GM19438 (cell line): ENCODE measurements around the gene ARHGEF25.

Experiments
- ATAC-seq: cut with Tn5 transposase; IDR thresholded peaks from one replicate; pipeline ENCODE4 v1.9.1; 2021; ENCODE audit warnings: low read depth; ENCODE audit not compliant: unreplicated experiment

Gene ARHGEF25

DNA sequence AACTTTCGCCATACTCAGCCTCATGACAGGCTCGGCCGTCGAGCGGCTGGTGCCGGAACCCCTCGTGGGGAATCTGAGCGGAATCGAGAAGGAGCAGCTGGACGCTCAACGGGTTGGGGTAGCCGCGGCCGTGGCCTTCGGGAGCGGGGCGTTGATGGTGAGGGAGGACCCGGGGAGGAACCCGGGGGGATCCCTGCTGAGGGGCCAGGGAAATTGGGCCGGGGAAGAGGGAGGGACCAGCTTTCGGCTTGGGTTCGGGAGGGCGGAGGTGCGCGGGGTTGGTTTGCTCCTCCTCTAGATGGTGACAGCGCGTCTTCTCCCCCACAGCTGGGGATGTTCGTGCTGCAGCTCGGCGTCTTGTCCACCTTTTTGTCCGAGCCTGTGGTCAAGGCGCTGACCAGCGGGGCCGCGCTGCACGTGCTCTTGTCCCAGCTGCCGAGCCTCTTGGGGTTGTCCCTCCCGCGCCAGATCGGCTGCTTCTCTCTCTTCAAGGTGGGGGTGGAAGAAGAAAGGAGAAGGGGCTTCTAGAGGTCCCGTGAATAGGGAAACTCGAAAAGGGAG lies 9.8 kb downstream of the ARHGEF25 start:
- ATAC-seq, result no peak

DNA sequence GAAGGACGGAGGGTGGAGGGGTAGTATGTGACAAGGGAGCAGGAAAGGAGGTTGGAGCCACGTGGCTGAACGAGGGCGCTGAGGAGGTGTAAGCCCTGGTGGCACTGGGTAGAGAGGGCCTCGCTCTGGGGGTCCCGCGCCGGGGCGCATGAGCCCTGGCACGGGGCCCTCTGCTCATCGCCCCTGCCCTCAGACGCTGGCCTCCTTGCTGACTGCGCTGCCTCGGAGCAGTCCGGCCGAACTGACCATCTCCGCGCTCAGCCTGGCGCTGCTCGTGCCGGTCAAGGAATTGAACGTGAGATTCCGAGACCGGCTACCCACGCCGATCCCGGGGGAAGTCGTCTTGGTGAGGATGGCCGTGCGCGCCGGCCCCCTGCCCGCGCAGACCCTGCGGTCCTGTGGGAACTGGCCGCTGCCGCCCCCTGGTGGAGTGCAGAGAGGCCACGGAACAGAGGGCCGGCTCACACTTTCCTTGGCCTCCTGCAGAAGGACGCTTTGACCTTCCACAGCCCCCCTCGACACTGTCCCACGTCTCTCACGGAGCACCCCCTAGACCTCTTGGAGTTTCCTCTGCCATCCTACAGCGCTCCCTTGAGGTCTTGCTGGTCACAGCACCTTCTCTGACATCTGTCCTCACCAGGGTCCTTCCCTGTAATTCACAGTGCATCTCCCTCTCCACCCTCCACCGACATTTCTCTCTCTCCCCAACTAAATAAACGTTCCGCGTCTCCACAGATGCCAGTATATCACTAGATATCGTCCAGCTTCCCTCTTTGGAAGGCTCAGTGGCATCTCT lies 10.5 kb downstream of the ARHGEF25 start:
- peak; percentile 61 for ATAC-seq

DNA sequence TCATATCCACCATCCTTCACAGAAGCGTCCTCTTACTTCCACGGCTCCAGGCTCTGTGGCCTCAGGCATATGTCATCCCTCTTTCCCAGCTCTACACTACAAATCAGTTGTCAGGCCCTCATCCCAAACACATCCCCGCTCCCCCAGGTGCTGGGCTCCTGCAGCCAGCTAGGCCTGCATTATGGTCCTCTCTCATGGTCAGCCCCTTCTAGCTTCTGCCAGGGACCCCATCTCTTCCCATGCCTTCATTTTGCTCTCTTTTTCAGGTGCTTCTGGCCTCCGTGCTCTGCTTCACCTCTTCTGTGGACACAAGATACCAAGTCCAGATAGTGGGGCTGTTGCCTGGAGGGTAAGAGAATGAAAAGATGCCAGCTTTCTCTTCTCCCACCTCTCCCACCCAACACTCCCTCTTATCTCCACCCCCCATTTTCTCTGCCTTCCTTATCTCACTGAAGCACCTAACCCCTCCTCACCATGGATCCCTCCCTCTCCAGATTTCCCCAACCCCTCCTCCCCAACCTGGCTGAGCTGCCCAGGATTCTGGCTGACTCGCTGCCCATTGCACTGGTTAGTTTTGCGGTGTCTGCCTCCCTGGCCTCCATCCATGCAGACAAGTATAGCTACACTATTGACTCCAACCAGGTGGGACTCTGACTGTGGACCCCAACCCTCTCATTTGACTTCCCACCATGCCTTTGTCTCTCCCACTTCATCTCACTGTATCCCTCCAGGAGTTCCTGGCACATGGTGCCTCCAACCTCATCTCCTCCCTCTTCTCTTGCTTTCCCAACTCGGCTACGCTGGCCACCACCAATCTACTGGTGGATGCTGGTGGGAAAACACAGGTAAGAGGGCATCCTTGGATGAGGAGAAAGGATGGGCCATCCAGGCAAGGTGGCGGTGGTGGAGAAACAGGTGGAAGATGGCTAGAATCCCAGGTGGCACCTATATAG lies 11.3 kb downstream of the ARHGEF25 start:
- ATAC-seq, result no peak

DNA sequence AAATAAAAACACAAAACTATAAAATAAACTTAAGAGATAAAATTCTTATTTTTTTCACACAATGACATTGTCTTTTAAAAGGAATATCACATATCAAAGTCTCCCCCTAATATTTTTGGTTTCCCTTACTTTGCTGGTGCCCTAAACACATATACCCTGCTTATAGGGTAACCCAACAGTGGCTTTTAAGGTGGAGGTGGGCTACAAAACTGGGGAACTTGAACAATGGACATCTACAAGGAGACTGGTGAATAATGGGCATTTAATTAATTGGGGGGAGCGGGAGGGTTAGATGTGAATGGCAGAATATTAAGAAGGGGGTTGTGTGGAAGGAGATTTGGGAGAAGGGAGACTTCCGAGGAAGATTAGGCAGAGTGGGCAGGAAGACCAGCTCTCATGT lies 12.2 kb downstream of the ARHGEF25 start:
- ATAC-seq, result no peak

DNA sequence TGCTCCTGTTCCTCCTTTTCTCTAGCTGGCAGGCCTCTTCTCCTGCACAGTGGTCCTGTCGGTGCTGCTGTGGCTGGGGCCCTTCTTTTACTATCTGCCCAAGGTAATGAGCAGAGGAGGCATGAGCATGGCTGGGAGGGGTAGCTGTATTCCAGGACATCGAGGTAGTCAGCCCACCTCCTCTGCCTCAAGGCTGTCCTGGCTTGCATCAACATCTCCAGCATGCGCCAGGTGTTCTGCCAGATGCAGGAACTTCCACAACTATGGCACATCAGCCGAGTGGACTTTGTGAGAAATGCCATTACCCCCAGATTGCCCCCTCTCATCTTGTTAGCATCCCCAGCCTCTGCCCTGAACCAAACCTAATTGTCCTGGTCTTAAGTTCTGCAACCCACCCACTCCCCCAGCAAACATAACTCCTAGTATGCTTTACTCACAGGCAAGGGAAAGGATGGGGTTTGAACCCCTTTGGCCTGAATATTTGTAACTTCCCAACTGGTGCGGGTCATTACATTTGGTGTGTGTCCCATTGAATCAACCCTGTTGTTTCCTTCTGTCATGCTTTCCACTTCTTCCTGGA lies 12.7 kb downstream of the ARHGEF25 start:
- ATAC-seq, result no peak

DNA sequence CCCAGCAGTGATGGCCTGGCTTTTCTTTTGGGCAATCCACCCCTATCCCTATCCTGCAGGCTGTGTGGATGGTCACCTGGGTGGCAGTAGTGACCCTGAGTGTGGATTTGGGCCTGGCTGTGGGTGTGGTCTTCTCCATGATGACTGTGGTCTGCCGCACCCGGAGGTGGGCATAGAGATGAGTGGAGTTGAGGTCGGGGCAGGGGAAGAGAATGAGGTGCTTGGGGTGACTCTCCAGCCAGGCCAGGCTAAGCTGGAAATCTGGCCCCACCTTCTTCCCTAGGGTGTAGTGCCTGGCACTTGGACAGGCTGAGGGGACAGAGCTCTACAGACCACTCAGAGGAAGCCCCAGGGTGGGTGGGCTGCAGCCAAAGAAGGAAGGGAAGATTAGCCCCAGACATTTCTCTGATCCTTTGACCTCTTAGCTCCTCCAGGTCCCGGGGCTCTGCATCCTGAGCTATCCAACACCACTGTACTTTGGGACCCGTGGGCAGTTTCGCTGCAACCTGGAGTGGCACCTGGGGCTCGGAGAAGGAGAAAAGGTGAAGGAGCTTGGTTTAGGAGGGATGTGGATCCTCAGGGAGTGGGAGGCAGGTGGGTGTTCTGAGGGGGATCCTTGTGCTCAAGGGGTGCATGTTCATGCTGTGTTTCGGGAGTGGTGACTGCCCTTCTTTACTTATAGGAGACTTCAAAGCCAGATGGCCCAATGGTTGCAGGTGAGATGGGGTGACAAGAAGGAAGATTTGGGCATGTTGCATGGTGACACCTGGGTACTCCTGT lies 13.4 kb downstream of the ARHGEF25 start:
- no peak for ATAC-seq

DNA sequence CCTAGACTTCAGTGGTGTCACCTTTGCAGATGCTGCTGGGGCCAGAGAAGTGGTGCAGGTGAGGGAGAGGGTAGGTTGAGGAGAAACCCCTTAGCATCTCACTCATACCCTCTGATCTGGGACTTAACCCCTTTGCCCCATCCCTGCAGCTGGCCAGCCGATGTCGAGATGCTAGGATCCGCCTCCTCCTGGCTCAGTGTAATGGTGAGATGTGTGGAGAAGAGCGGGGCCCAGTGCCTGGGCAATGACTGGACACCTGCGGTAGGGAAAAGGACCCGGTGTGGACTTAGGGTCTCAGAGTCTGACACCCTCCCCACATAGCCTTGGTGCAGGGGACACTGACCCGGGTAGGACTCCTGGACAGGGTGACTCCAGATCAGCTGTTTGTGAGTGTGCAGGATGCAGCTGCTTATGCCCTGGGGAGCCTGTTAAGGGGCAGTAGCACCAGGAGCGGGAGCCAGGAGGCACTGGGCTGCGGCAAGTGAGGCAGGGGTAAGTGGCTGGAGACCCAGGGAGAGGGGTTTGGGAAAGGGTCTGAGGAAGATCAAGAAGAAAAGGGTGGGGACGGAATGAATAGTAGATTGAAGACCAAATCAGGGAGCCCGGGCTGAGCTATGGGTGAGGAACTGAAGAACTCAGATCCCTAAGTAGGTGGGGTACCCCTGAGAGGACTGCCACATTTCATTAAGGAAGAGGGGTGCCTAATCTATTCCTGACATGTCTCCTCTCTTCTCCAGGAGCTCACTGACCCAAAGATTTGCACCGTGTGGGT lies 14.2 kb downstream of the ARHGEF25 start:
- ATAC-seq, result no peak

DNA sequence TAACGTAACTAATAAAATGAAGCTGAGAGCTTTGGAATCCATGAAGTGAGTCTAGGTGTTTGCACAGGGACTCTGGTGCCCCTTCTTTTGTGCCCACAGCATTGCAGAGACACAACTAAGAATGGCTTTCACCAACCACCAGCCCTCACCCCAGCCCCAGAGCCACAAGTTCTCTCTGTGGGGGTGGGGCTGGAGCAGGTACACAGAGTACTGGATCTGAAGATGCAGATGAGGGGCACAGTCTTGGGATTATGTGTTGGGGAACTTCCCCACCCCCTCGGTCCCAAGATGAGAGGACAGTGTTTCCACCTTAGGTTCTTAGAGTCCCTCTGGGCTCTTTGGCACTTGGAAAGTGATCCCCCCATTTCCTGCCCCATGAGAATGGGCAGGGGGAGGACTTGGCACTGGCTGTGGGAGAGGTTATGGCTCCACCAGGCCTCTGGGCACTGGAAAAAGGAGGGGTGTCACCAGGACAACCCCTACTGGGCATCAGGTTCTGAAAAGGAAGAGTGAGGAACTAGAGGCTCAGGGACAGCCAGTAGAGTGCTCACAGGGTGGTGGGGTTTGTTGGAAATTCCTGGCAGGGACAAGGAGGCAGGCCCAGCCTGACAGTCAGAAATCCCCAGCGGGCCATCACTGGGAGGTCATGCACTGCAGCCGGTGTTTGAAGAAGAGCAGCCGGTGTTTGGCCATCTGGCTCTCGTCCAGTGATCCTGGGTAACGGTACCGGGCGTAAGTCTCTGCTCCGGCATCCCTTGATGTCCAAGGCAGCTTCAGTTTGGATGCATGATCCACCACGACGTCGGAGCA lies 15.1 kb downstream of the ARHGEF25 start:
- ATAC-seq, result no peak

DNA sequence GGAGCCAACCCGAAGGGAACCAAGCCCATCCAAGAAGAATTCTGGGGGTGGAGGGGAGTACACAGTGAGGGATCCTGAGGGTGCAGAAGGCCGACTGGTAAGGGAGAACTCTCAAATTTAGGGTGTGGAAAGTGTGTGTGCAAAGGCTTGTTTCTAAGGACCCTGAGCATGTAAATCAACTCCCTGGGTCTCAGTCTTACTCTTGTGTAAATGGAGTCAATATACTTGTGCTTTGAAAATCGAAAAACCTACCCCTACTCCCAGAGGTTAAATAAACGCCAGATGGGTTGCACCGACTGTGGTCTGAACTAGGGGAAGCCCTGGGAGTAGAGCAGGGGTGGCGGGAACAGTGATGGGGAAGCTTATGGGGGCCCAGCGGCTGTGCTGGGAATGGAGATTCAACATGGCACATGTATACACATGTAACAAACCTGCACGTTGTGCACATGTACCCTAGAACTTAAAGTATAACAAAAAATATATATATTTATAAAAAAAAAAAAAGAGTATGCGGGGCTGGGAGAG lies 15.7 kb downstream of the ARHGEF25 start:
- ATAC-seq, result no peak

DNA sequence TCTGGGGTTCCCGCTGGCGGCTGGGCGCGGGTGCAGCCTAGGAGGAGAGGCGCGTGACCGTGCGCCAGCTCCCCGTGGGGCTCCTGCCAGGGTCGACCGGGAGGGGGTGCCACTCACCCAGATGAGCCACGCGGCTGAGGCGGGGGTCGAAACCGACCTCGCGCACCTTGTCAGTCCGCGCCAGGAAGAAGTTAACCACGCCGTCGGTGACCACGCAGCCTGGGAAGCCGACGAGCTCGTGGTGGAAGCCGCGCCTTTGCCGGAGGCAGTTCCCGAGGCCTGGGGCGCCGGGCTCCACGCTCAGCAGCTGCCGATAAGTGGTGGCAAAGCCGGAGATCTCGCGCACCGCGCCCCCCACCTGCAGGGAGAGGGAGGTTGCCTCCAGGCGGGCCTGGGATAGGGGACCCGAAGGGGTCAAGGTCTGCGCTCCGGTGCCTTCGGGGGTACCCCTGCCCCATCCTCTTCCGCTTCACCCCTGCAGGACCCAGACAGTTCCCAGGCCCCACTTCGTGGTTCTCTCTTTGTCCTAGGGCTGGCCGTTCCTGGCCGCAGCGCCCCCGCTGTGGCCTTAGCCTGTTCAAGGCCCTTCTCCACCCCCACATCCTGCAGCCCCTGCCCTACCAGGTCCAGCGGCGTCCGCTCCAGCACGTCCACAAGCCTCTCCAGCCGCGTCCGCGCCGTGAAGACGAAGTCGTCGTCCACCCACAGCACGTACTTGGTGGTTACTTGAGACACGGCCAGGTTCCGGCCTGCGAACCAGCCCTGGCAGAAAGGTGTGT lies 16.5 kb downstream of the ARHGEF25 start:
- ATAC-seq, result no peak

DNA sequence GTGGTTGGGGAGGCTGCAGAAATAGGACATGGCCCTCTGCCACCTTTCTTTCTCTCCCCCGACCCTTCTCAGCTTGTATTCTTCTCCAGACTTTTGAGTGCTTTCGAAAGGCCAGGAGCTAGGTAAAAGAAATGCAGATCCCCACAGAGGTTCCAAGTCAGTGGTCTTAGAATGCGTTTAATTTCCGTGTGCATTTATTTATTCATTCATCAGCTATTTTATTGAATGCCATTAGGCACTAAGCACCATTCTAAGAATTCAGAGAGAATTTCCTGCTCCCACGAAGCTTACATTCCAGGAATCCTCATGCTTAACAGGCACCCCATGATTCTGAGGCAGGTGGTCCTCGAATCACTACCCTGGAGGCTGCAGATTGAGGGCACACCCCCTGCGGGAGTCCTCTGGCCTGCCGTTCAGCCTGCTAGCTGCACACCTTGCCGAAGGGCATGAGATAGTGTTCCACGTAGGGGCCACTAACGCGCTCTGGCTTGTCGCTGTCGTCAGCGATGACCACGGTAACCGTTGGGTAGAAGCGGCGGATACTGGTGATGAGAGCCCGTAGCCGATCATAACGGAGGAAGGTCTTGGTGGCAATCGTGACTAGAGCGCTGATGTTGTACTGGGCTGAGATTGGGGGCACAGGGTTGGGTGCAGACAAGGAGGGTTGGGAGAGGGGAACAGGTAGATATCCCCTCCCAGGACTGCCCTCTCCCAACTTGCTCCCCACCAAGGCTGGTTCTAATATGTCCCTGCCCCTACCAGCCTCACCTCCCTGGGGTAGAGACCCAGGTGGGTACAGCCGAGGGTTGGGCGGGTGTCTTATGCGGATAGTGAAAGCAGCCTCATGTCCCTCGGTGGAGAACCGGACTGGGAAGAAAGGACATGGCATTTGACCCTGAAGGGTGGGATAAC lies 17.3 kb downstream of the ARHGEF25 start:
- no peak for ATAC-seq

DNA sequence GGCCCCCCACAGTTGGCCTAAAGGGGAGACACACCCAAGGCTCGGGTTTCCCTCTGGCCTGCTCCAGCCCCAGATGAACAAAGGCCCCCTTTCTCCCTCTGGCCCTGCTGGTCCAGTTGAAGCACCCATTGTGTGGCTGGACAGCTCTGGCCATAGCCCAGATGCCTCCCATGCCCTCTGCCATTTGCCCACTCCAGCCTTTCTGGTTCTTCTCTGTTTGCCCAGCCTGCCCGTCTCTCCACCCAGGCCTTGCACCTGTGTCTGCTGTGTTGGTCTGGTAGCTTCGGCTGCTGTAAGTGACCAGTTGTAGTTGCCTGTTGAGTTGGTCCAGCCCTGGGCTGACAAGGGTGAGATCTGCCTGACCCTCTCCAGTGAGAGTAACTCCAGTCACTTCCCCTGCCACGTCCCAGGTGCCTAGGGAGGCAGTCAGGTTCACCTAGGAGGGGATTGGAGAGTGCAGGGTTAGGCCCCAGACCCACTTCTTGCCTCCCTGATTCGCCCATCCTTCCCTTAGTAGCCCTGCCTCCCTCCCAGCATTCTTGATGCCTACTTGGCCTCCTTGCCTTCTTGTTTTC lies 18.7 kb downstream of the ARHGEF25 start:
- no peak for ATAC-seq

DNA sequence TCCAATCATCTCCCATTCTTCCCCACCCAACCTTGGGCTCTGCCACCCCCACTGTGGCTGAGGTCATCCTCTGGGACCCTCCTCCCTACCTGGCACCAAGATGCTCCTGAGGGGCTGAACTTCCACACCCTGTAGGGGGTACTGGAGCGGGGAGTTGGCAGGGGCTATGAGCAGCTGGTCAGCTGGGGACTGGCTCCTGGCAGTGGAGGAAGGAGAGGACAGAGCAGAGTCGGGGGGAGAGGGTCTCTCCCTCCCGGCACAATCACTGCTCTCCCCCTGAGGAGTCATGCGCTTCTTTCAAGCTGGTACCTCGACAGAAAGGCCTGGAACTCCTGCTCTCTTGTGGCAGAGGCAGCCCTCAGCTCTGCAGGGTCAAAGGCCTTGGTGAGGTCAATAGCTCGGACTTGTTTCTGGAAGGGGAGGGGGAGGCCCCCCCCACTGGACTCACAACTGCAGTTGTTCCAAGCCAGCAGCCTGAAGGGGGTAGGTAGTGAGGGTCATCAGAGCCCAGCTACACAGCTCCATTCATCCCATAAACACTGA lies 19.7 kb downstream of the ARHGEF25 start:
- ATAC-seq, result no peak

DNA sequence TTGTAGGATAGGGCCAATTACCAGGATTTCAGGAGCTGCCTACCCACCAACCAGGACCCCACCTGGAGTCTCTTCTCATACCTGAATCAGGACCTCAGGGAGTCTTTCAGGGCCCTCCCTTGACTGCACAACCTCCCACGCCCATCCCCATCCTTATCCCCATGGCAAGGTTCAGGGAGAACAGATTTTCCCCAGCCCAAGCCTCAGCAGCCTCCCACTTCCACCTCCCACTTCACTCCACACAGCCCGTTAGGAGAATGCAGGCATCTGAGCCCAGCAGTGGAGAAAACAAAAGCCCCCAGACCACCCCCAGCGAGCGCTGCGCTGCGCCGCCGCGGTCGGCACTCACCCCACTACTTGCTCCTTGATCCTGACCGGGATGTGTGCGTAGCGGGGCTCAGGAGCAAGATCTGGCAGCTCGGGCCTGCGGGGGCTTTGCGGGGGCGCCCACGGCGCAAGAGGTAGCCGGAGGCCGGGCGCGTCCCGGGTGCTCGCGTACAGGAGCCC lies 20.4 kb downstream of the ARHGEF25 start:
- ATAC-seq, result no peak

DNA sequence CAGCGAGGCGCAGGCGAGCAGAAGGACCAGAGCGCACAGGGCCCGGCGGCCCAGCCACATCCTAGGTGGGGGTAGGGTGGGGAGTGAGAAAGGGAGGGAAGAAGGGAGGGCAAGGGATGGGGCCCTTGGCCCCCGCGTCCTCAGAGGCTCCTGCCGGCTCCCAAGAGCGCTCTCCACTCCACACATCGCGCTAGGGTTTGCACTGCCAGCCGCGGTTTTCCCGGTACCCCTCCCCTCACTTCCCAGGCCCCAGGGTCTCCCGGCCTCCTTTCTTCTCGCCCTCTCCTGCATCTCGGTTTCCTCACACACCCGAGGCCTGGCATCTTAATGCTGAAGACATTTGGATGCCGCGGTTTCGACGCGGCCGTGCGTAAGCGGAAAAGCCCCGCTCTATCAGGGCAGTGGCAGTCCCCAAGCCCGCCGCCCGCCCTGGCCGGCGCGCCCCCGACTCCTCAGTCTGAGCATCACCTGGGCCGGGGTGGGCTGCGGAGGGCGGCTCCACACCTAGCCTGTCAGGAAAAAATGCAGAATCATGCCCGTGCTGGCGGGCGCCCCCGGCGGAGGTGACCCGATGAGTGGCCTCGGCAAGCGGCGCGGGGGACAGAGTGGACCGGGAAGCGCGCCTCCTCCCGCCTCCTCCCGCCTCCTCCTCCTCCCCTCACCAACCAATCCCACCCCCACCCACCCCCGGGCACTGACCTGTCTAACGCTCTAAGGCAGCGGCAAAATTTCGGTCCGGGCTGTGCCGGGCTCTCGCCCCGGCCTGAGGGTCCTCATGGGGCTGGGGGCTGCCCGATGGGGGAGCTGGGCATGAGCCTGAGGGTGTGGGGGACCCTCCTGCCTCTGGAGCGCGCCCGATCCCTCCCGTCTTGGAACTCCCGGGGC lies 21.1 kb downstream of the ARHGEF25 start:
- peak; percentile 15 for ATAC-seq
